Psoas muscle (tissue), 8 donors: ENCODE results near the gene RPS6KB1. TPM values are rescaled to one million over a fixed set of nuclear protein-coding genes. Genes with fewer than 3 reads are reported as not detected.
A peak's percentile ranks its signal among the peaks of the same experiment; 100 is the strongest.
"Not testable (repeated sequence)": the region's sequence is repeated elsewhere in the genome, so short reads cannot be mapped to it uniquely, and the experiment has no call there.

Experiments used
- ATAC-seq, 4 donors: fragments of 200-7000 bp; cut with Tn5 transposase; one replicate each; pipeline ENCODE4 v1.9.1; 2020; ENCODE audit warnings: moderate library complexity in 3 of 4, mild to moderate bottlenecking in 2 of 4
- DNase-seq, 2 donors: peaks; one replicate each; pipeline ENCODE4 v3.0.0-alpha.2; 2020
- H3K27ac ChIP-seq: fragments of 200-600 bp; one replicate; pipeline ENCODE4 v1.8.0; 2022
- H3K27me3 ChIP-seq, 3 donors: fragments of 200-600 bp in 1 of 3; one replicate each; pipeline versions ENCODE4 v1.6.1 to v1.8.0; 2013 to 2022; ENCODE audit warnings: low read length in 2 of 3, mild to moderate bottlenecking in 2 of 3, moderate library complexity in 1 of 3; ENCODE audit not compliant: insufficient read depth in 3 of 3
- H3K36me3 ChIP-seq, 2 donors: fragments of 200-600 bp in 1 of 2; one replicate each; pipeline versions ENCODE4 v1.6.1 to v1.8.0; 2013 to 2022; ENCODE audit warnings: low read depth in 1 of 2, mild to moderate bottlenecking in 1 of 2, moderate library complexity in 1 of 2; ENCODE audit not compliant: insufficient read depth in 1 of 2
- H3K4me1 ChIP-seq: fragments of 200-600 bp; one replicate; pipeline ENCODE4 v1.8.0; 2022
- H3K4me3 ChIP-seq: fragments of 200-600 bp; one replicate; pipeline ENCODE4 v1.8.0; 2022; ENCODE audit warnings: mild to moderate bottlenecking
- H3K9me3 ChIP-seq: fragments of 200-600 bp; one replicate; pipeline ENCODE4 v1.8.0; 2022
- CTCF ChIP-seq: fragments of 200-600 bp; IDR thresholded peaks from one replicate; pipeline ENCODE4 v1.8.0; 2022; ENCODE audit warnings: antibody characterized with exemption
- WGBS, 3 donors: extraction: QIAGEN DNeasy Blood & Tissue Kit; methylation state at CpG; one replicate each; pipeline versions ENCODE4 v1.1.6 to v1.1.7; 2013; 5-methylcytosine and 5-hydroxymethylcytosine counted together
- intact Hi-C, 2 donors: fragments of 100-400 bp; cut with DNase I; formaldehyde crosslinking; loops; one replicate each; pipeline versions ENCODE4 v1.11.0 to v1.14.2; 2022
- polyA plus RNA-seq, 3 donors: library from polyadenylated mRNA; stranded (reverse); fragments of 200-250 nt; gene quantifications; one replicate each; pipeline ENCODE4 v1.2.3, GENCODE V29; 2013
- total RNA-seq, 4 donors: library from RNA; stranded (reverse); fragmentation: NEBNext Ultra II Directional in 2 of 4; extraction: Animal tissue kit (Norgen Biotek cat#: 25700) in 2 of 4; gene quantifications; one replicate each; pipeline versions ENCODE4 v1.2.1 to v1.2.4, GENCODE V29; 2021 to 2023
- donor health status: healthy with polysubstance abuse.
- donor health status: DM: no; HTN: no; CAD: no; lungs with moderate emphysema.
- donor health status: Bipolar disorder and iron deficiency.
- donor health status: healthy.
- donor health status: DM: yes; HTN: yes; CAD: no.
- donor health status: DM: no; HTN: no; CAD: no.
- donor health status: DM: no; HTN: no; CAD: no.
- donor health status: DM: yes; HTN: yes; CAD: no.

The RPS6KB1 gene
- total and polyA plus RNA-seq, 7 donors: 10.6 to 56.0 (median 35.8) TPM

GRCh38 chr17:59903455-59903854 lies 10.5 kb downstream of the RPS6KB1 start:
- Histone ChIP-seq H3K36me3 (peaks cover 0 to 22% of the 10 kb centered on the region in 2 donors), H3K4me1 (peaks cover 5% of the 10 kb centered on the region), H3K27me3 (no peaks in the 10 kb centered on the region), H3K9me3 (no peaks in the 10 kb centered on the region), H3K27ac (no peak overlapping the region), H3K4me3 (no peak overlapping the region)
- TF ChIP-seq CTCF: no peak
- whole genome bisulfite sequencing, 3 donors: 89 to 96% (median 89%) methylated on average over 2 of the region's 2 CpGs
- no peak for ATAC-seq
- no peak for DNase-seq
- intact Hi-C loops: no loop called here

GRCh38 chr17:59907467-59907866 lies 14.5 kb downstream of the RPS6KB1 start:
- H3K27ac ChIP-seq: no peak overlapping the region
- no peaks in the 10 kb centered on the region for H3K4me1 ChIP-seq
- 83 to 87% (median 87%) methylated on average over 3 of the region's 3 CpGs for WGBS, 3 donors
- H3K27me3 ChIP-seq: no peaks in the 10 kb centered on the region
- TF ChIP-seq CTCF: no peak
- H3K9me3 ChIP-seq: no peaks in the 10 kb centered on the region
- intact Hi-C loops: no loop called here
- no peak overlapping the region for H3K4me3 ChIP-seq
- no peak for DNase-seq
- peaks cover 0 to 37% of the 10 kb centered on the region in 2 donors for H3K36me3 ChIP-seq
- no peak for ATAC-seq

- Histone ChIP-seq H3K27me3 (no peaks in the 10 kb centered on the region), H3K4me3 (no peak overlapping the region), H3K9me3 (no peaks in the 10 kb centered on the region), H3K36me3 (peaks cover 2 to 86% of the 10 kb centered on the region in 2 donors), H3K27ac (no peak overlapping the region), H3K4me1 (no peaks in the 10 kb centered on the region)
- DNase-seq (no peak), ATAC-seq (peak in 3 of 4 donors; percentile 48 to 75 (median 56))
- 90 to 93% (median 91%) methylated on average over 1 of the region's 1 CpG for WGBS, 3 donors
- peak; percentile 67 for TF ChIP-seq CTCF
- intact Hi-C loops: loop anchor here in 1 of 2 donors (2.0 kb wide), 1 partner anchor 122 kb away; no protein-coding TSS in a partner anchor
Measured at GRCh38 chr17:59914274-59914854, 21.4 kb downstream of the RPS6KB1 start.

GRCh38 chr17:59916446-59916845 lies 23.5 kb downstream of the RPS6KB1 start:
- DNase-seq (no peak), ATAC-seq (no peak)
- peaks cover 2 to 94% of the 10 kb centered on the region in 2 donors for H3K36me3 ChIP-seq
- TF ChIP-seq CTCF: no peak
- no peak overlapping the region for H3K27ac ChIP-seq
- H3K9me3 ChIP-seq: no peaks in the 10 kb centered on the region
- H3K4me3 ChIP-seq: no peak overlapping the region
- no peaks in the 10 kb centered on the region for H3K4me1 ChIP-seq
- no peaks in the 10 kb centered on the region for H3K27me3 ChIP-seq
- intact Hi-C loops: loop anchor here (5.0 kb wide), 2 partner anchors 41 to 121 kb away; no protein-coding TSS in a partner anchor

GRCh38 chr17:59920637-59921036 lies 27.7 kb downstream of the RPS6KB1 start:
- H3K4me3 ChIP-seq, DNase-seq, H3K9me3 ChIP-seq, H3K4me1 ChIP-seq, H3K27me3 ChIP-seq, ATAC-seq, H3K27ac ChIP-seq: not testable (repeated sequence)
- 96 to 99% (median 97%) methylated on average over 5 of the region's 5 CpGs for WGBS, 3 donors
- intact Hi-C loops: loop anchor here in 1 of 2 donors (10.0 kb wide), 1 partner anchor 236 kb away; no protein-coding TSS in a partner anchor
- peaks cover 0 to 95% of the 10 kb centered on the region in 2 donors for H3K36me3 ChIP-seq

- H3K4me3 ChIP-seq, H3K4me1 ChIP-seq, DNase-seq, H3K27ac ChIP-seq, intact Hi-C loops, H3K9me3 ChIP-seq, H3K27me3 ChIP-seq, ATAC-seq: not testable (repeated sequence)
- 88 to 100% (median 99%) methylated on average over 2 of the region's 2 CpGs for WGBS, 3 donors
- H3K36me3 ChIP-seq: peaks cover 0 to 100% of the 10 kb centered on the region in 2 donors
Measured at GRCh38 chr17:59930121-59930520, 37.2 kb downstream of the RPS6KB1 start.

- H3K4me3 ChIP-seq, H3K27me3 ChIP-seq, intact Hi-C loops, DNase-seq, H3K27ac ChIP-seq, H3K9me3 ChIP-seq, H3K4me1 ChIP-seq: not testable (repeated sequence)
- peak in 3 of 4 donors; percentile 56 to 58 (median 58) for ATAC-seq
- 57 to 61% (median 57%) methylated on average over 3 of the region's 3 CpGs for WGBS, 3 donors
- peaks cover 0 to 100% of the 10 kb centered on the region in 2 donors for H3K36me3 ChIP-seq
Measured at GRCh38 chr17:59930768-59931167, 37.8 kb downstream of the RPS6KB1 start.

GRCh38 chr17:59933317-59933716 lies 40.4 kb downstream of the RPS6KB1 start:
- H3K27ac ChIP-seq, DNase-seq, intact Hi-C loops, H3K9me3 ChIP-seq, H3K27me3 ChIP-seq, H3K4me3 ChIP-seq, ATAC-seq, H3K4me1 ChIP-seq: not testable (repeated sequence)
- H3K36me3 ChIP-seq: peaks cover 0 to 100% of the 10 kb centered on the region in 2 donors
- WGBS, 3 donors: 97 to 98% (median 97%) methylated on average over 1 of the region's 1 CpG
